ENCODE measurements around the gene SETBP1.

Gene SETBP1

DNA sequence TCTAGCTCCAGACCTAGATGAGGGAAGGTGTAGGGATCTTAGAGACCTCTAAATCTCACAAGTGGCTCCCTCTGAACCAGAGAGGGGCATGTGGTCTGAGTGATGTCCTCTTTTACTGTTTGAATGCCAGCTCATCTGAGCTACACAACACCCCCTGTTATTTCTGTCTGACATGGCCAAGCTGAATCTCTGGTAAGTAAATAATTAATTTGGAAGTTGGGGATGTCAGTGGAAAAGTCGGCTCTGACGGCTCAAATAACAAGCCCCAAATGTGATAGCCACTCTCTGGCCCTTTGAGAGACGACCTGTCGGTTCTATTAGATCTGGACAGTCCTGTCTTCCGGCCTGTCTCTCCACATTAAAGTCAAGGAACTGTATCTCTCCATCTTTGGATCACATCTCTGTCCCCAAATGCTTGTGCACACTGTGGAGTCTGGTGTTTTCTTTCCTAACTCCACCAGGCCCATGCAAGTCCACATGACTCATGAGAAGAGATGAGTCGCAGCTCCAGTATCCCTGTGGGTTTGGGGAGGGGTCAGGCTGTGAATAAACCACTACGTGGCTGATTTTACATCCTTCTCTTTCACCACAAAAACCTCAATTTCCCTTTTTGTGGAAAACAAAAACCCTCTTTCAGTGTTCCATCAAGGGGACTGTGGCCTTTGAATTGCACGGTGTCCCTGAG, 52.5 kb downstream of the SETBP1 start:
- DNase-seq = peak; percentile 28

DNA sequence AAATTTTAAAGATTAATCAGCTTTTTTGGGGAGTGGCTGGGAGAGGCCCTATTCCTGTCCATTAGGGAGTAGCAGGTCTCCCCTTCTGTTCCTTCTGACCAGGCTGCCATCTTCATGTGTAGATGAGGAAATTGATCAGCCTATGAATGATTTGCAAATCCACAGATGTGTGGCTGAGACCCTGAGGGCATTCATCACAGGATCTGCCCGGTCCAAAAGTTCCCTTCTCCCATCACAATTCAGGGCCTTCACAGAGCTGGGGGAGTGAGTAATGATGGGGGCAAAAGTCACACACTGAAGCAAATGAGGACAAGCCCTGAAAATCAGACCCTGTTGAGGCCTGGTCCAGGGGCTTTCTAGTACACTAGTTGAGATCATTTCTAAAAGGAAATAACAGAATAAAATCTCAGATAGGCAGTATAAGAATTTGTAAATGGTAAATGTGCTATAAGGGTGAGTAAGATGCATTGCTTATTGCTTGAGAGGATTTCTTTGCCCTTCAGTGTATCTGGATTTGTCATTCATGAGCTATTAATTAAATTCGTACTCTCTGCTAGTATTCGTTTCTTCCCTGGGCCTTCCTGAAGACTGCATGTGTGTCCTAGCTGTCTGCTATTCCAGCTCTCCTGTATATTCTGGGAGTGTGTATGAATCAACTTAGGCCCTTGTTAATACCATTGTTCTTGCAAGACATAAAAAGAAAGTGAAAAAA, 53.2 kb downstream of the SETBP1 start:
- DNase-seq = no peak

DNA sequence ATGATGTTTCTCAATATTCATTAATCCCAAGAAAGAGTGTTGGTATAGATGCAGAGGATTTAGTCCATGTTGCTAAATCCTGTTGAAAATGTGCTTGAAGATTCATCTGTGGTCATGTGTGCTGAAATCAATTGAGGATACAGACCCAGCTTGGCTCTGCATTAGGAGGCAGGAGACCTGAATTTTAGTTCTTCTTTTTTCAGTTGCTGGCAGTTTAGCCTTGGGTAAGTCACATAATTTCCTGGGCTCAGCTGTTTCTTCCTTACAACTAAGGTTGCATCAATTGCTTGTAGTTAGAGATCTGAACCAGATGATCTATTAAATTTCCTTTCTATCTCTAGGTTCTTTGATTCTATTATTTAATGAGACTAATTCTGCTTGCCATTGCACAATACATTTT, 54.4 kb downstream of the SETBP1 start:
- DNase-seq = no peak

DNA sequence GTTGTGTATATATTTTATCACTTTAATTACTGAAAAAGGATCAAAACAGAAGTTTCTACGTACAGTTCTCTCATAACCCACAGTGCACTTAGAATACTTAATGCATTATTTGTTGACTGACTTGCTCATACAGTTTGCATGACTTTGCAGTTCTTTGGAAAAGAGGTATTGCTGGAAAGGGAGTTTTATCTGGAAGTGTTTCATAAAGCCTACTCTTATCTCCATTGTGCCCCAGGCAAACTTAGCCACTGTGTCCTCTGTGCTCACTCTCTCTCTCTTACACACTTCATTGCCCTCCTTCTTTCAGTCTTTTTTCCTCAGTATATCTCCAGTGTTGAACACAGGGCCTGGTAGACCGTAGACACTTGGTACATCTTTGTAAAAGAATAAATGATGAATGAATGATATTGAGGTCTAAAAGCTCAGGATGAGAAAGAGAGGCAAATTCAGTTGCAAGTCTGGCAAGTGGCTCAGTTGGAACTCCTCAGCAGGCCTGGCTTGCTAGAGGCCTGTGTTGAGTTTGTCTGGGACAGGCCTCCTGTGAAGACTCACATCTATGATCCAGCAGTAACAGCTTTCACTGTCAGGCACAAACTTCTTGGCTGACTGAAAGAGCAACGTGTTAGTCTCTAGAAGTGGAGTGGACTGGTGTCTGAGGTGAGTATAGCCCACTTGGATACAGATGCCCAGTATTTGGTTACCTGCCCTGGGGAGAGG, 56.1 kb downstream of the SETBP1 start:
- no peak for DNase-seq

DNA sequence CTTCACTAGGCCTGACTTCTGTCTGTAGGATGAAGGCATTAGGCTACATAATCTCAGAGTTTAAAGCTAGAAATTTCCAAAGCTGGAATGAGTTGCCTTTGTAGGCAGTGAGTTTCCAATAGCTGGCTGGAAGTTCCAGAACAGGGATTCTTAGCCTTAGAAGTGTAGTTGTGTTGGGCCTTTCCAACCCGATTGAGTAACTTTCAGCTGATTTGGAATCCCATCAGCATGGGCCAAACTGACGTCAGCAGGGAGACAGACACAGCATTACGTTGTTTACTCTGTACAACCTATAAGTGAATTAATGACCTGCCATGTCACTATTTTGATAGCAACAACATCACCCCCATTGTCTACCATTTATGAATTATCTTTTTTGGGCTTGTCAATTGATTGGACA, 56.9 kb downstream of the SETBP1 start:
- no peak for DNase-seq

DNA sequence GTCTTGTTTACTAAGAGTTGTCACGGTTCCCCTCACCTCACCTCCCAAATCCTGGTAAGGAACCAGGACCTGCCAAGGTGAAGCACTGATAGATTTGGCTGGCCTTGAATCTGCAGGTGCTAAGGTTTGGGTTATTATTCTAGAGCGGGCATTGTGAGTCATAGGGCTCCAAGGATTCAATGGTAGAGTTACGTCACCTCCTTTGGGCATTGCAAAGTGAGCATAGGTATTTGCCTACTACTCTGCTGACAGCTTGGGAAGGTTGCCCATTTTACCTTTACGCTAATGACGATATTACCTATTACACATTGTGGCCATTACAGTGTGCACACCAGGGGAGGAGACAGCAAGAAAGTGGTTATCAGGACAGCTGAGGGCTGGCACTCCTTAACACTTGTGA, 59.3 kb downstream of the SETBP1 start:
- DNase-seq = no peak

DNA sequence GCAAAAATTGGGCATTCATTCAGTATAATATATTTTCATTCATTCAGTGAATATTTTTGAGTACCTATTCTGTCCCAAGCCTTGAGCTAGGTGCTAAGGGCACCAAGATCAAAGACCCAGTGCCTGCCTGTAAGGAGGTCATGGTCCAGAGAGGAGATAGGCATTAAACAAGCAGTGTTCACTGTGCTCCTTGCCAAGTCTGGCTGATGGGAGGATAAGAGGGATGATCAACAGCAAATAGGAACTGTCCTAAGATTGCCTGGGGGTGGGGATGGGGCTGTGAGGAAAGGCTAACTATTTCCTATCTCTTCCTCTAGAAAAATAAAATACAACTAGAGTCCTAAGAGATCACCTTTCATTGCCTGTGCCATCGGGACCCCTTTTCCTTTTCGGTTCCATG, 60.4 kb downstream of the SETBP1 start:
- no peak for DNase-seq

DNA sequence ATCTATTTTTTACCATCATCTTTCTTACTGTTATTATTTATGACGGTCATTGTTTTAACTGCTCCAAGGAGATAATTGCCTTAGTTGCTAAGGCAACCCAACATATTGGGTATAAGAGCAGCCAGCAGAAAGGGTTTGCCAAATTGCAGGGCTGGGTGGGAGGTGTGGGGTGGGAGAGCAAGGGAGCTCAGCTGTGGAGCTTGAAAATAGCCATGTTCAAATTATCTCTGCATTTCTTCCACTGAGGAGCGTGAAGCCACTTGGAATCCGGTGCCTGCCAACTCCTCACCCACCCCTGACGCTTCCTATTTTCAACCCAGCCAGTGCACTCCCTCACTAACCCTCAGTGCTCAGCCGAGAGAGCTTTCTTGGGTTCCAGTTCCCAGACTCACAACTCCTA, 60.8 kb downstream of the SETBP1 start:
- no peak for DNase-seq

DNA sequence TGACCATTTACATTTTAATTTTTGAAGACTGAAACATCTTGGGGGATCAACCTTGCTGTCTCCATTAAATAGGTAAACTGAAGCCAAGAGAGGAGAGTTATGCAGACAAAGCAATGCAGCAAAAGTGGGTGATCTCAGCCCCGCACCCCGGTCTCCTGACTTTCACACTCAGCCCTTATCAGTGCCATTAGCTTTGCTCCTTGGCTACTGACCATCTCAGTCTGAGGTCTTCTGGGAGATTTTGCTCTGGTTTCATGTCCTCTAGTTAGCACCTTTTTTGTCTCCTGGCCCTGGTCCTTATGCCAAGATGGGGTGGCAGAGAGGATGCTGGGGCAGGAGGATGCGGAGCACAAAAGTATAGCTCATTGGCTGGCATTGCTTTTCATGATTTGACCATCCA, 61.4 kb downstream of the SETBP1 start:
- no peak for DNase-seq

DNA sequence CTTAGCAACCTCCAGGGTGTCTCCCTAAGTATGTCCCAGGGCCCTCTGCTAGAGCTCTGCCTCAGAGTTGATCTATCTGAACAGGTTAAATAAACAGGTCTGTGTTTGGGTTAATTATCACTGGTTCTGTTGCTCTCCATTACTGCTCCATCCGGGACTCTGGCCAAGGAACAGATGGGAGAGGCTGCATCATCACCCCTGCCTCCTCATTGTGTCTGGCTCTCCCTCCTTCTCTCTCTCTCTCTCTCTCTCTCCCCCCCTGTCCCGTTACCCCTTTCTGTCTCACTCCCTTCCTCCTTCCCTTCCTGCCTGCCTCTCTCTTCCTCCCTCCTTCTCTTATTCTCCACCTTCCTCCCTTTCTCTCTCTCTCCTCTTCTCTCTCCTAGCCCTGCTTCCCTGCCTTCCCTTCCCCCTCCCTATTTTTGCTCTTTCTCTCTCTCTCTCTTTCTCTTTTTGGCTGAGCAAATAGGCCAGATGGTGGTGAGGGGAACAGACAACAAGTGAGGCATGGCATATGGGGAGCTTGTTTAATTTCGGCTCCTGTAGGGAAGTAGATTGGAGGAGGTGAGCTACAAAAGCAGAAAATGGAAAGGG, 62.1 kb downstream of the SETBP1 start:
- DNase-seq = no peak

DNA sequence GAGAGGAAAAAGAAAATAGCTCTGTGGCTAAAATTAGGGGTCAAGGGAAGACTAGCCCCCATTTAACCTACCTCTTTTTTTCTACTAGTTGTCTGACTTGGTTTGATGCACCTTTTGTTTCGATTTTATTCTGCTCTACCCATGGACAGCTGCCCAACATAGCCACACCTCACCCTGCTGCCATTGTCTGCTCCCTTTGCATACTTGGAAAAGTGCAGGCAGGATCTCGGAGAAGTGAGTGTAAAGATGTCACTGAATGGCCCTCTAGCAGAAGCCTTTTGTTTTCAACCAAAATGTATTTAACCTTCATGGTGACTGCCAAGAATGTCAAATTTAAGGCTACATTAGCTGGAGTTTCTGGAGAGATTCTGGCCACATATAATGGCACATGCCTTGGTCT, 62.9 kb downstream of the SETBP1 start:
- DNase-seq = no peak

DNA sequence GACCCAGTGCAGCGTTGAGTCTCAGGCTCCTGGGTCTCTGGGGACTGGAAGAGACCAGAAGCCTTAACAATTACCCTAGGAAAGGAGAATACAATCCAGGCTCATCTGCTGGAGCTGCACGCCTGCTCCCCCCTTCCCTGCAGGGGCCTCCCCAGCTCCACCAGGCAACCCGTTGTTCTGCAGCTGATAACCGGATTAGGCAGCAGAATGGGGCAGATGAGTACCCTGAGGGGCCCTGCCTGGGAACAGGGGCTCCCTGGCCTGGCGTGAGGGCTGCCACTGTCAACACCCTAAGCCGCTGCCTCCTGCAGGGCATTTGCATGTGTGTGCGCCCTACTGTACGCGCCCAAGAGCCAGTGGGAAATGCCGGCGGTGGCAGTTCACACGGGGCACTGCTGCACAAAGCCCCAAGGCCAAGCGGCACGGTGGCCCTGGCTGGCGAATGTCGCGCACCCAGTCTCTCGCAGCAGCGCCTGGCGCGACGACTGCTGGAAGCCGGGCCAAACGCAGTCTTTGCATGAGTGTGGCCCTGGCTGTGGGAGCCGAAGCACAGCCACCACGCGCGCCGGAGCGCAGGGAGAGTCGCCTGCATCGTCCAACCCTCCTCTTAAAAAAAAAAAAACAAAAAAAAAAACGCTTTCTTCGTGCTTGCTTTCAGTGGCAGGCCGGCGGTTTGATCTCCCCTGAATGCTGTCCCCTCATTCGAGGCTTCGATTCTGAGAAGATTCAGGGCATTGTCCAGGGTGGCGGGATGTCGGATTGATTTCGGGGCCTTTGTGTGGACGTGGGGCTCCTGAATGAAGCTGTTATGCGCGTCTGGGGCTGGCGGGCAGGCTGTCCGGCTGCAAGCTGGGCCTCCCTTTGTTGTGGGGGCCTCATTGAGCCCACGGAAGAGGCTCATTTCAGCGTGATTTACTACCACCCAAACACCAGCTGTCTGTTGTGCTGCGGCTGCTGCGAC, 63.8 kb downstream of the SETBP1 start:
- no peak for DNase-seq

DNA sequence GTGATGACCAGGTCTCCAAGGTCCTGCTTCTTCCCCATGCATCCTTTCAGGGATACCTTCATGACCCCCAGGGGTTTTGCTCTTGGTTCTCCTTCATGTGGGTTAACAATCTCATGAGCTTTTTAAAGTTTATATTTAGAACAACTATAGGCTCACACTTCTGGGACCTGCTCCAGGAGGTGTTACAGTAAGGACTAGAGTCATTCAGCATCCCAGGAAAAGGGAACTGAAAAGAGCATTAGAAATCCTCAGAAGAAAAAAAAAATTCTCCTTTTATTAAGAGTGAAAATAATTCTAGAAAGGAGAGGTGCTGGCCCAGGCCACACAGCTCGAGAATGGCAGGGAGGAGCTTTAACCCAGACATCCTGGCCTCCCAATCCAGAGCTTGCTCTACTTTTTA, 66.5 kb downstream of the SETBP1 start:
- DNase-seq = no peak

DNA sequence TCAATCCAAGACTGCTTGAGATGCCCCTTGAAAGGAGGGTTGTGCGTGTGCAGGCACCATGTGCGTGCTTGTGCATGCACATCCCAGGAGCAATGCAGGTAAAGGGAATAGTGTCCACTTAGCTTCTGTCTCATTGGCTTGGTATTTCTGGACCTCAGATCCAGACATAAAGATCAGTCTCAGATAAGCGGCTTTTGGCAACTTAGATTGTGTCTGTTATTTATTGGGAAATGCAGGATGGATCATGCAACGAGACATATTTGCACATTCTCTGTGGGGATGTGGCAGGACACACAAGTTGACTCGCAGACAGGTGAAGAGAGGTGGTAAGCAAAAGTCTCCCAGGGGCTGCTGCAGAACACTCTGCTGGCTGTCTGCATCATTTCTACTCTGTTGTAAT, 67.9 kb downstream of the SETBP1 start:
- DNase-seq = no peak

DNA sequence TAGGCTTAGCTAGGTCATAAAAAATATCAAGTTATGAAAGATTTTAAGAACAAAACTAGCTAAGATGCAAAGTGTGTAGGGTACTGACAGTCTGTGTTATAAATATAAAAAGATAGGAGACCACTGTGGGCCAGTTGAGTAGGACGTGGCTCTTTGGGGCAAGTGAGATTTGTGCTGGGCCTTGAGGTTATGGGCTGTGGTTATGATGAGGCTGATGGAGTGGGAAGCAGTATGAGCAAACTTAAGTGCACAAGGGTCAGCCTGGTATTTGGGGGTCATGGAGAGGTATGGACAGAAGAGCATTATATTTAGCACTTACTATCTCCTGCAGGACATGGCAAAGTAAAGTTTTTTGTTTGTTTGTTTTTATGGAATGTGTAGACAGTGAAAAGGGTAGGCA, 70.1 kb downstream of the SETBP1 start:
- DNase-seq = no peak

DNA sequence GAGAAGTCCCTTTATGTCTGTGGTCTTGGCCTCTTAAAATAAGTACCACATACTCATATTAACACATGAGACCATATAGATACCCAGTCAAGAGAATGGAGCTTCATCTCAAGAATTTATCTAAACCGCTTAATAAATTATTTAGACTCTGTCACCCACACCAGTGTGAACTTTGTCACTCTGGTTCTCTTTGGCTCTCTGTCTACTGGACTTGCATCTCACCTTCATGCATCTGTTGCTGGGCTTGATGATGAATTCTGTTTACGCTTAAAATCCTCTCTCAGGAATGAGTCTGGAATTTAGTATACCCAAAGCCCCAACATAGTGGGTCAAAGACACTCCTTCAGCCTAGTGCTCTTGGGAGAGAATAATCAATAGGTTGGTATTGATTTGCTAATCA, 73.9 kb downstream of the SETBP1 start:
- no peak for DNase-seq

DNA sequence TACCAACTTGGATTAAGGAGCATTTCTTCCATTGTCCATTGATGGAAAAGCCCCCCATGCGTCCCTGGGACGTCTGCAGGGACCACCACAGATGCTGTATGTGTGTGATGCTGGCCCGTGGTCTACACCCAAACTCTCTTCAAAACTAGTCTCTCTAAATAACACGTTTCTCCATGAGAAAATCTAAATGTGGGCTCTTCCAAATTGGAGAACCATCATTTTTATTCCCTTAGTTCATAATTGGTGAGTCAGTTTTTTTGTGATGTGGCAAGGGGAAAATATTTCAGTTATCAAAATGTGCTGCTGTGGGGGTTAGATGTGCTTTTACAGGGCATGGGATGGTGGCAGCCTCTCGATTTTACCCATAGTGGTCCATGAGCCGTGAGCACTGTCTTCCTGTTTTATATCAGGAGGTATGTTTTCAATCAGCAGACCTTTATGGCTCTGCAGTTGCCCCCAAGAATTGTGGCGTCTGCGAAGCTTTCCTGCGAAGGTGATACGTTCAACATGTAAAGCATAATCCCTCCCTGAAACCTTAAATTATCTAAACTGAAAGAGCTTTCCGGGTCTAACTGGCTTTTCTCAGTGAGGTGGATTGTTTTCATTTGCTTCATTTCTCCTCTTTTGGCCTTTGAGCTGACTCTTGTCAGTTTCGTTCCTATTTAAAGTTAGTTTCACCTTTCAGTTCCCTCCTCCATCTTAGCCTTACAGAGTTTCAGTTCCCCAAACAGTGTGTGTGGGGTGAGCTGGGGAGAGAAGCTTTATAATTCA, 78.4 kb downstream of the SETBP1 start:
- DNase-seq = no peak

DNA sequence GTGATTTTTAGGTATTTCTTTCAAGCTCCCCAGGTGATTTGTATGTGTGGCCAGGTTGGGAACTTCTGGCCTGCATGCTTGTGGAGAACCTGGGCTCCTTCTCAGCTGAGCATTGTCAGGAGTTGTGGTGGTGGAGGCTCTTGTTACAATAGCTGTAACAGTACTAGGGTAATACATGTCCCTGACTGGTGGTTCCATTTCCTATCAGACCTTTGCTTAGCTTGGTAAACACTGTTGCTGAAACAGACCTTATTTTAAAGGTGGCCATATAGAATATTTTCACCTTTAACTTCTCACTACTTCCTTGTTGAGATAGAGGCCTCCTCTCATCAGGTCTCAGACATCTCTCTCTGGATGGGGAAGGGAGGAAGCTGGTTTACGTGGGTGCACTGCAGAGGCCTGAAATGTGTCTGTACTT, 79.2 kb downstream of the SETBP1 start:
- no peak for DNase-seq

DNA sequence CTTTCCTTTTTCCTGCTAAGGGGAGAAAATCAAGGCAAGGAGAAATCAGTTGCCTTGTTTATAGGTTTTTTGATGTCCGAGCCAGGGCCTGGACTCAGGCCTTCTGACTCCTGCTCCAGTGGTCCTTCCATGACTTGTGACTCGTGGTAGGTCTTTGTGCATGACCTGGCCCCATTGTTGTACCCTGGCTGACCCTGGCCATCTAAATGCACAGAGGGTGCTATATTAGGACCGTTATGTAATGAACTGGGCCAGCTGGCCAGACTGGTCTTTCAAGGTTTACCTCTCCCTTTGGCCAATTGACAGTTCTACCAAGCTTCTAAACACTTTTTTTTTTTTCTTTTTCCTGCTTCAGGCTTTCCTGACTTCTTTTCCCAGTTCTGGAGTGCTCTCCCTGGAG, 81.1 kb downstream of the SETBP1 start:
- DNase-seq = no peak

DNA sequence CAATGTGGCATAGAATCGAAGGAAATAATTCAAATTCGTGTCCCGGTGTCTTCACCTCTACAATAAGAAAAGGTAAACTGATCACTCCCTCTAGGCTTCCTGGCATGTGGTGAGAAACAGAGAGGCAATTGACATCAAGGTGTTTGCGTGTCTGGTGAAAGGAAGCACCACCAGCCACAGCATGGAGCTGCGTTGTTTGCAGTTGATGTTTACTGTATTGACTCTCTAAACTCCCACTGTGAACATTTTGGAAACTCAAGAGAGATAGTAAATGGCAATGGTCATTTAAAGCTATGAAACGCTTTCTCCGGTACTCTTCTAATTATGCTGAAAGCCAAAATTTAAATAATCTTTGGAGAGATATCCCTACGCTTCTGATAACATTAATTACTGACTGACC, 82.6 kb downstream of the SETBP1 start:
- no peak for DNase-seq

DNA sequence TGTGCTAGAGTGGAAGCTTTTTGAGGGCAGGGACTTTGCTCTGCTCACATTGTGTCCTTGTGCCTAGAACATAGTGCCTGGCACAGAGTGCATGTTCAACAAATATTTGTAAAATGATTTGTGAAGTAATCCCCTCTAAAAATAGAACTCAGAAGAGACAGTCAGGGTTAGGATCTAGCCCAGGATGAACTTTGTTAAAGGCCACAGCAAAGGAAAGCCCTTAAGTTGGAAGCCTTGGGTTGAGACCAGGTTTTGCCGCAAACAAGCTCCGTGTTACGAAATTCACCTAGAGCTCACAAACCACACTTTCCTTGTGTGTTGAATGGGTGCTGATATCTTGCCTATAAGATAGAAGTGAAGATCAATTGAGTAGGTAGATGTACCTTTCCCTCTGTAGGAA, 84.2 kb downstream of the SETBP1 start:
- DNase-seq = no peak

DNA sequence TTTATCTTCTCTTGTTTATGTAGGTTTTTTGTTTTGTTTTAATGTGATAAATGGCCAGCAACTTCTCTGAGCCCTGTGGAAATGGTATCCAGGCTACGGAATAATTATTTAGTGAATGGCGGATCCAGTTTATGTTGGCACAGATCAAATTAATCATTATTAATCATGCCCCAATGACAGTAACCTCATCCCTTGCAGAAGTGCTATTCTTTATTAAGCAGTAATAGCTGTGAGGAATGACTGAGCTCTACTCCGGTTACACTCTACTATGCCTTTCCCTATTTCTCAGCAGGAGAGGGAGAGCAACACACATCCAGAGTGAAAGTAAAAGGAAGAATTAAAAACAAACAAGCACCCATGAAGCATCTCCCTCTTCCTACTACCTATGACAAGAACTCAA, 84.8 kb downstream of the SETBP1 start:
- DNase-seq = no peak

All from GF-D8 (cell line).